WTC11 (cell line): ENCODE measurements around the gene TARM1. TPM values are rescaled to one million over a fixed set of nuclear protein-coding genes. Genes with fewer than 3 reads are reported as not detected.

Source experiments
- ATAC-seq: fragments of 200-7000 bp; cut with Tn5 transposase; 2 replicates; pipeline ENCODE4 v1.10.0; 2021; ENCODE audit warnings: mild to moderate bottlenecking, moderate library complexity
- CTCF ChIA-PET: fragments of 300-600 bp; sonication (Branson Sonifier 250); formaldehyde crosslinking; loops from one replicate; lab custom pipeline; 2021; ENCODE audit warnings: antibody characterized with exemption; lab: Charles Lee
- POLR2A ChIA-PET: fragments of 350-600 bp; sonication (Branson Sonifier 250); formaldehyde crosslinking; loops from one replicate; lab custom pipeline; 2021; ENCODE audit warnings: antibody characterized with exemption; lab: Charles Lee
- DNase-seq: peaks from one replicate; pipeline ENCODE4 v3.0.0; 2021; ENCODE audit warnings: low spot score
- H3K27ac Mint-ChIP-seq: 2 replicates; pipeline ENCODE4 v1.8.0; 2021; ENCODE audit warnings: mixed read lengths
- H3K27me3 Mint-ChIP-seq: 2 replicates; pipeline ENCODE4 v1.8.0; 2021; ENCODE audit warnings: low read depth, mild to moderate bottlenecking, moderate library complexity, mixed read lengths
- H3K36me3 Mint-ChIP-seq: 2 replicates; pipeline ENCODE4 v1.8.0; 2021; ENCODE audit warnings: mixed read lengths
- H3K4me1 Mint-ChIP-seq: 2 replicates; pipeline ENCODE4 v1.8.0; 2022; ENCODE audit warnings: mixed read lengths
- H3K4me3 Mint-ChIP-seq: 2 replicates; pipeline ENCODE4 v1.8.0; 2021; ENCODE audit warnings: mild to moderate bottlenecking, moderate library complexity, mixed read lengths
- H3K9me3 Mint-ChIP-seq: 2 replicates; pipeline ENCODE4 v1.8.0; 2021; ENCODE audit warnings: mixed read lengths
- ATF1 ChIP-seq: sonication (generic); formaldehyde crosslinking; IDR thresholded peaks from 2 replicates; pipeline ENCODE4 v1.8.1; 2023; ENCODE audit warnings: mild to moderate bottlenecking, moderate library complexity, missing genetic modification reagents
- CREB1 ChIP-seq: sonication (generic); formaldehyde crosslinking; IDR thresholded peaks from 2 replicates; pipeline ENCODE4 v1.8.0; 2023; ENCODE audit warnings: mild to moderate bottlenecking, missing genetic modification reagents
- ESRRA ChIP-seq: sonication (generic); formaldehyde crosslinking; IDR thresholded peaks from 2 replicates; pipeline ENCODE4 v1.8.1; 2022; ENCODE audit warnings: mild to moderate bottlenecking, missing genetic modification reagents, borderline replicate concordance
- FOXP4 ChIP-seq: sonication (generic); formaldehyde crosslinking; IDR thresholded peaks from 2 replicates; pipeline ENCODE4 v1.8.0; 2022; ENCODE audit warnings: mild to moderate bottlenecking, missing genetic modification reagents
- GTF2I ChIP-seq: fragments of 250-450 bp; sonication (Bioruptor Pico); conservative IDR thresholded peaks from 2 replicates; pipeline ENCODE4 v1.4.0; 2021; ENCODE audit warnings: mild to moderate bottlenecking
- KAT7 ChIP-seq: sonication (generic); formaldehyde crosslinking; IDR thresholded peaks from 2 replicates; pipeline ENCODE4 v1.8.1; 2023; ENCODE audit warnings: missing genetic modification reagents, mild to moderate bottlenecking, borderline replicate concordance
- NR1H2 ChIP-seq: sonication (generic); formaldehyde crosslinking; IDR thresholded peaks from 2 replicates; pipeline ENCODE4 v1.9.0; 2021; ENCODE audit warnings: mild to moderate bottlenecking, moderate library complexity, missing genetic modification reagents
- PRRX2 ChIP-seq: fragments of 250-450 bp; sonication (Bioruptor Pico); IDR thresholded peaks from 2 replicates; pipeline ENCODE4 v1.8.0; 2021; ENCODE audit warnings: mild to moderate bottlenecking
- TCF7 ChIP-seq: sonication (generic); formaldehyde crosslinking; IDR thresholded peaks from 2 replicates; pipeline ENCODE4 v1.8.0; 2022; ENCODE audit warnings: mild to moderate bottlenecking, low read depth, missing genetic modification reagents, moderate library complexity
- TEAD1 ChIP-seq: sonication (generic); formaldehyde crosslinking; IDR thresholded peaks from 2 replicates; pipeline ENCODE4 v1.8.0; 2022; ENCODE audit warnings: mild to moderate bottlenecking, missing genetic modification reagents
- ZMAT4 ChIP-seq: fragments of 250-450 bp; sonication (Bioruptor Pico); IDR thresholded peaks from 2 replicates; pipeline ENCODE4 v1.9.0; 2021; ENCODE audit warnings: mild to moderate bottlenecking
- ZNF219 ChIP-seq: sonication (generic); formaldehyde crosslinking; IDR thresholded peaks from 2 replicates; pipeline ENCODE4 v1.8.0; 2023; ENCODE audit warnings: missing genetic modification reagents, mild to moderate bottlenecking, borderline replicate concordance
- ZNF396 ChIP-seq: fragments of 250-450 bp; sonication (Bioruptor Pico); IDR thresholded peaks from 2 replicates; pipeline ENCODE4 v1.8.0; 2021; ENCODE audit warnings: mild to moderate bottlenecking, moderate library complexity, borderline replicate concordance
- ZNF512 ChIP-seq: sonication (generic); formaldehyde crosslinking; IDR thresholded peaks from 2 replicates; pipeline ENCODE4 v1.8.1; 2022; ENCODE audit warnings: missing genetic modification reagents, borderline replicate concordance
- ZNF532 ChIP-seq: fragments of 250-450 bp; sonication (Bioruptor Pico); IDR thresholded peaks from 2 replicates; pipeline ENCODE4 v1.9.0; 2021; ENCODE audit warnings: mild to moderate bottlenecking, borderline replicate concordance
- total RNA-seq: library from RNA; stranded (reverse); gene quantifications from 3 replicates; pipeline ENCODE4 v1.2.3, GENCODE V29; 2021

TARM1 gene
- total RNA-seq, 1 experiment from 2014 or later, result not detected

- ATAC-seq, result no peak
- Mint-ChIP-seq H3K36me3 (peaks cover 44% of the 10 kb centered on the region), H3K4me1 (peaks cover 5% of the 10 kb centered on the region), H3K4me3 (no peak overlapping the region), H3K9me3 (no peaks in the 10 kb centered on the region)
- POLR2A ChIA-PET, result no interaction called here
- CTCF ChIA-PET, result no interaction called here
- no peak for TF ChIP-seq CREB1
- no peak for TF ChIP-seq NR1H2
- TF ChIP-seq KAT7 (CRISPR knock-in tag), result no peak
- TF ChIP-seq ZNF532 (CRISPR knock-in tag), result no peak
- TF ChIP-seq ZNF219 (CRISPR knock-in tag), result no peak
- TF ChIP-seq ZNF512 (CRISPR knock-in tag), result no peak
- TF ChIP-seq ESRRA (CRISPR knock-in tag), result no peak
- TF ChIP-seq, all 79 proteins: peak for 0
- Mint-ChIP-seq H3K27me3 (no peaks in the 10 kb centered on the region), H3K27ac (no peak overlapping the region)
- DNase-seq, result no peak
Measured at GRCh38 chr19:54129617-54129996, 48.4 kb upstream of the TARM1 start.

- no peak overlapping the region for H3K27ac Mint-ChIP-seq
- no peaks in the 10 kb centered on the region for H3K27me3 Mint-ChIP-seq
- no peaks in the 10 kb centered on the region for H3K4me1 Mint-ChIP-seq
- peaks cover 46% of the 10 kb centered on the region for H3K36me3 Mint-ChIP-seq
- no peaks in the 10 kb centered on the region for H3K9me3 Mint-ChIP-seq
- CTCF ChIA-PET, result no interaction called here
- no peak overlapping the region for H3K4me3 Mint-ChIP-seq
- DNase-seq (no peak), ATAC-seq (no peak)
- TF ChIP-seq ZNF396 (no peak), GTF2I (CRISPR knock-in tag) (no peak), ZMAT4 (CRISPR knock-in tag) (no peak), PRRX2 (CRISPR knock-in tag) (no peak), ATF1 (CRISPR knock-in tag) (no peak), FOXP4 (CRISPR knock-in tag) (no peak), TEAD1 (CRISPR knock-in tag) (no peak), TCF7 (CRISPR knock-in tag) (no peak)
- POLR2A ChIA-PET, result no interaction called here
Measured at GRCh38 chr19:54128796-54129616, 47.8 kb upstream of the TARM1 start.
